GM12801 (cell line): ENCODE data around the gene ELMOD3.

Source experiments
- TF ChIP-seq, protein P1 (sequence below): IDR thresholded peaks from one replicate; pipeline ENCODE4 v1.5.1; 2011; ENCODE audit warnings: control low read depth; ENCODE audit not compliant: insufficient read length; ENCODE audit errors: extremely low read depth

Gene ELMOD3

GRCh38 chr2:85340034-85340892, 14.3 kb upstream of the ELMOD3 start:
- TF ChIP-seq, protein P1, sequence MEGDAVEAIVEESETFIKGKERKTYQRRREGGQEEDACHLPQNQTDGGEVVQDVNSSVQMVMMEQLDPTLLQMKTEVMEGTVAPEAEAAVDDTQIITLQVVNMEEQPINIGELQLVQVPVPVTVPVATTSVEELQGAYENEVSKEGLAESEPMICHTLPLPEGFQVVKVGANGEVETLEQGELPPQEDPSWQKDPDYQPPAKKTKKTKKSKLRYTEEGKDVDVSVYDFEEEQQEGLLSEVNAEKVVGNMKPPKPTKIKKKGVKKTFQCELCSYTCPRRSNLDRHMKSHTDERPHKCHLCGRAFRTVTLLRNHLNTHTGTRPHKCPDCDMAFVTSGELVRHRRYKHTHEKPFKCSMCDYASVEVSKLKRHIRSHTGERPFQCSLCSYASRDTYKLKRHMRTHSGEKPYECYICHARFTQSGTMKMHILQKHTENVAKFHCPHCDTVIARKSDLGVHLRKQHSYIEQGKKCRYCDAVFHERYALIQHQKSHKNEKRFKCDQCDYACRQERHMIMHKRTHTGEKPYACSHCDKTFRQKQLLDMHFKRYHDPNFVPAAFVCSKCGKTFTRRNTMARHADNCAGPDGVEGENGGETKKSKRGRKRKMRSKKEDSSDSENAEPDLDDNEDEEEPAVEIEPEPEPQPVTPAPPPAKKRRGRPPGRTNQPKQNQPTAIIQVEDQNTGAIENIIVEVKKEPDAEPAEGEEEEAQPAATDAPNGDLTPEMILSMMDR, result no peak

DNA sequence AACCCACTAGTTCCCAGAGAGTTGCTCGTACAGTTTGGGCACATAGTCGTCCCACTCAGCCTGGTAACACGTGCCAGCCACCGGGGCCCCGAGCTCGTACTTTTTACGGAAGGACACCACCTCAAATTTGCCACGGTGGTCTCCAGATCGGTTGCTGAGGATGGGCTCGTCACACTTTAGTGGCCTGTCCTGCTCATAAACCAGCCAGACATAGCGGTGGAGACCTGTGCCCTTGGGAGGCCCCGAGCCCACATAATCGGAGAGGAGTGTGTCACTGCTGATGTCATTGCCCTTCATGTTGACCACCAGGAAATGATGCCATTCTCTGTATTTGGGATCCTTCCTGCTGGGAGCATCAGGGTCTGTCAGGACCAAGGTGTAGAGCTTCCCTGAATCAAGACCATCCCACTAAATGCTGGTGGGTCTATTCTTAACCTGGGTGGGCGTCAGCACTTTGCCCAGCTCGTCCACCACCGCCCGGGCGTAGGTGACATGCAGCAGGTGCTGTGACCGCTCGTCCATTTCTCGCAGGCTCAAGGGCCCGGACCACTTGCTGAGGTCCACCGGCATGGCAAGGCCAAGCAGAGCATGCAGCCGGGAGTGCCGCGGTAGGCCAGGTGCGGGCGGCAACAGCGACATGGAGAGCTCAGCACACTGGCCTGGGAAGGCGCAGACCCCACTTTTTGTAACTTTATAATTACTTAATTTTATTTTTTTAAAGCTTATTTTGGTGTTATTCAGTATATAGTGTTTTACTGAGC, 13.1 kb upstream of the ELMOD3 start:
- TF ChIP-seq, protein P1, result no peak

- TF ChIP-seq, protein P1, result no peak
These were observed 12.4 kb upstream of the ELMOD3 start for GRCh38 chr2:85342156-85342555.

DNA sequence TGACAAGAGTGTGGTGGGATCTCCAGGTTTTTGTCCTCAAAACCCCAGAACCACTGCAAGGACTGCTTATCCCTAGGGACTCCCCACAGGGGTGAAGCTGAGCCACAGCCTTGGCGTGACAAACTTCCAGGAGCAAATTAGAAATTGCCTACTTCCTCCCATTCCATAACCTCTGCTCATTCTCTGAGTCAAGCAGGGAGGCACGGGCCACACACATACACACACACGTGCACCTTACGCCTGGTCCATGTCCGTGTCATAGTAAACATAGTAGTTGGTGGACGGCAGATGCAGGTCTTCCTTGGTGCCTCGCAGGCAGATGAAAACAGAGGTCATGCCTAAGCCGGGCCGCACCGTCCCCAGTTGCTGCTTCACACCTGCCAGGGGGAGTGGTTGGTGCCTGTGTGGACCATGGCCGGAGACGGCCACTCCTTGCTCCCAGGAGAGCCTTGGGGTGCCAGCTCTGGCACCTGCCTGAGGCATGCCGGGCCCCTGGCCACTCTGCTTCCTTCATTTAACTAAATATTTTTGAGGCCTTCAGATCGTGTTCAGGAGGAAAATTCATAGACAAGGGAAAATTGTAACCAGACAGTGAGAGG, 10.1 kb upstream of the ELMOD3 start:
- TF ChIP-seq, protein P1, result no peak

DNA sequence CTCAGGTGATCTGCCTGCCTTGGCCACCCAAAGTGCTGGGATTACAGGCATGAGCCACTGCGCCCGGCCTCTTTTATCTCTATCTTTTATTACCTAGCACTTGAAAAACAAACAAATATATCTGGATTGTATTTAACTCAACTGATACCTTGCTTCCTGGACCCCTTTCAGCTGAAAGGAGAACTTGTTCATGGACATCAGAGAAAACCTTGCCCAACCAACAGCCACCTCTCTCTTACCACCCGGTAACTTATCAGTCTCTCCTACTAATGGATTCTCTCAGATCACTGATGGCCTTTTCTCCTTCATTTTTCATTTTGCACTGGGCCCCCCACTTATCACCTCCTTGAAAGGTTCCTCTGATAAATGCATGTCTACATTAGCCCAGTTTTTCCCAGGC, 7.0 kb upstream of the ELMOD3 start:
- TF ChIP-seq, protein P1, result no peak

- TF ChIP-seq, protein P1, result no peak
These were observed 688 bp upstream of the ELMOD3 start for GRCh38 chr2:85353876-85354285.

- TF ChIP-seq, protein P1, result no peak
These were observed 473 bp downstream of the ELMOD3 start for GRCh38 chr2:85355073-85355410.
